Measurements from ENCODE around the gene CDKL5. TPM values are rescaled to one million over a fixed set of nuclear protein-coding genes. Genes with fewer than 3 reads are reported as not detected.

Gene CDKL5
- total RNA-seq, 1 donor from 2014 or later, result 30.6 TPM

DNA sequence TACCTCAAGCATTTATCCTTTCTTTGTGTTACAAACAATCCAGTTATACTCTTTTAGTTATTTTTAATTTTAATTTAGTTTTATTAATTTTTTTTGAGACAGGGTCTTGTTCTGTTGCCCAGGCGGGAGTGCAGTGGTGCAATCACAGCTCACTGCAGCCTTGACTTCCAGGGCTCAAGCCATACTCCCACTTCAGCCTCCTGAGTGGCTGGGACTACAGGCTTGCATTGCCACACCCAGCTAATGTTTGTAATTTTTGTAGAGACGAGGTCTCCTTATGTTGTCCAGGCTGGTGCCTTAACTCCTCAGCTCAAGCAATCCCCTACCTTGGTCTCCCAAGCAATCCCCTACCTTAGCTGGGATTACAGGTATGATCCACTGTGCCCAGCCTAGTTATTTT is 45.9 kb downstream of the CDKL5 start:
- ATAC-seq (peak in 1 of 2 donors; percentile 29), DNase-seq (no peak)
- intact Hi-C loops (cut with DNase I), result no loop called here
- no peak overlapping the region for H3K4me3 ChIP-seq
- H3K36me3 ChIP-seq, result no peaks in the 10 kb centered on the region
- H3K9me3 ChIP-seq, result no peaks in the 10 kb centered on the region
- TF ChIP-seq, protein P1, sequence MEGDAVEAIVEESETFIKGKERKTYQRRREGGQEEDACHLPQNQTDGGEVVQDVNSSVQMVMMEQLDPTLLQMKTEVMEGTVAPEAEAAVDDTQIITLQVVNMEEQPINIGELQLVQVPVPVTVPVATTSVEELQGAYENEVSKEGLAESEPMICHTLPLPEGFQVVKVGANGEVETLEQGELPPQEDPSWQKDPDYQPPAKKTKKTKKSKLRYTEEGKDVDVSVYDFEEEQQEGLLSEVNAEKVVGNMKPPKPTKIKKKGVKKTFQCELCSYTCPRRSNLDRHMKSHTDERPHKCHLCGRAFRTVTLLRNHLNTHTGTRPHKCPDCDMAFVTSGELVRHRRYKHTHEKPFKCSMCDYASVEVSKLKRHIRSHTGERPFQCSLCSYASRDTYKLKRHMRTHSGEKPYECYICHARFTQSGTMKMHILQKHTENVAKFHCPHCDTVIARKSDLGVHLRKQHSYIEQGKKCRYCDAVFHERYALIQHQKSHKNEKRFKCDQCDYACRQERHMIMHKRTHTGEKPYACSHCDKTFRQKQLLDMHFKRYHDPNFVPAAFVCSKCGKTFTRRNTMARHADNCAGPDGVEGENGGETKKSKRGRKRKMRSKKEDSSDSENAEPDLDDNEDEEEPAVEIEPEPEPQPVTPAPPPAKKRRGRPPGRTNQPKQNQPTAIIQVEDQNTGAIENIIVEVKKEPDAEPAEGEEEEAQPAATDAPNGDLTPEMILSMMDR (IDR thresholded peaks at IDR 0.05), result no peak
- H3K4me1 ChIP-seq, result no peaks in the 10 kb centered on the region
- H3K27me3 ChIP-seq (ENCODE audit: low read depth), result no peaks in the 10 kb centered on the region
- H3K27ac ChIP-seq, result no peak overlapping the region

DNA sequence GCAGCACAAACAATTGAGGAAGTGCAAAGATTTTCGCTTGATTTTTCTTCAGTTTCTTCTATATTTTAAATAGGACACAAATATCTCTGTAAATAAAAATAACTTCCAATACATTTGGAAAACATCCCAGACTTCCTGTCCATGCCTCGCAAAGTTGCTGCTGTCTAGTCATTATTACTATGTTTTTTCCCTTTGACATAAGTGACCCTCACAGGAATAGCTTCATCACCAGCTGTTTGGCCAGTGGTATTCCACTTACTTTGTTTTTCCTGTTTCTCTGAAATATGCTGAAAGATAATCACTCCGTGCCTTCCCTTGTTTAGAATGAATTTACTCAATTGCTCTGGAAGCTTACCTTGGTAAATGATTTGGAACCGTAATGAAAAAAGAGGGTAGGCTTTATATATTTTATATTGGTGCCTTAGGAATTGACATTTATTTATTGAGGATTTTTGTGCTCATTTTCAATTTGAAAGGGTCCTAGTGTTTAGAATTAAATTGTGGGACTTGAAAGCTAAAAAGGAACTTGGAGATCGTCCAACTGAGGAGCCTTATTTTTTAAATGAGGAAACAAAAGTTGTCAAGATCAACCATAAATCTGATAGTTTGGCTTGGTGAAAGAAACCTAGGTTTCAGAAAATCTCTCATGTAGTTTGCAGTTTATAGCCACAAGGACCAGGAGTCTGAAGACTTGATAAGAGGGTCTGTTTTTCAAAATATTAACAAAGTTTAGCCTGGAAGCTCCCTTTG is 65.6 kb downstream of the CDKL5 start:
- H3K27ac ChIP-seq, result no peak overlapping the region
- DNase-seq (no peak), ATAC-seq (no peak)
- H3K9me3 ChIP-seq, result no peaks in the 10 kb centered on the region
- H3K4me1 ChIP-seq, result no peaks in the 10 kb centered on the region
- H3K27me3 ChIP-seq (ENCODE audit: low read depth), result no peaks in the 10 kb centered on the region
- intact Hi-C loops (cut with DNase I), result no loop called here
- H3K36me3 ChIP-seq, result no peaks in the 10 kb centered on the region
- no peak overlapping the region for H3K4me3 ChIP-seq
- TF ChIP-seq, protein P1 (IDR thresholded peaks at IDR 0.05), result no peak

DNA sequence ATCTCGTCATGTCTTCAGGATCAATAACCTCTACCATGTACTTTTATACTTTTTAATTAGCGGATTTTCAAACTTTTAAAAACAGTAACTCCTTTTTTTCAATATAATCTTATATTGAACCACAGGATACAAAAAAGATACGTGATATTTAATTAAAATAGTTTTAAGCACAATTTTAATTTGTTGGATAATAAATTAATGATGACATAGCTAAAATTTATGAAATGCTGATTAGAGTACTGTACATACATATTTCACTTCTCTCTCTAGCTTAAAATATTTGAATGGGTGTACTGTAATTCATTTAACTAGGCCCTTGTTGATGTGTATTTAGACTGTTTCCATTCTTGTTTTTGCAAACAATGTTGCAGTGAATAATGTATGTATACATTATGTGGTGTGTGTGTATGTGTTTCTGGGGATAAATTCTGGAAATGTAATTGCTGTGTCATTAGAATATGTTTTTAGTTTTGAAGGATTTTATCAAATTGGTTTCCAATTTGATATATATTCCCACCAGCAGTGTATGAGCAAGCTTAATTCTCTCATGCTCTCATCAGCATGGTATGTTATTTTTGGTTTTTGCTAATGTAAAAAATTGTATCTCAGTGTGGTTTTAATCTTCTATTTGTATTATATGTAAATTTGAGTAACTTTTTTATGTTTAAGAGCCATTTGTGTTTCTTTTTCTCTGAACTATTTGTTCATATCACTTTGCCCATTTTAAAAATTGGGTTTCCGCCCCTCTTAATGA is 66.4 kb downstream of the CDKL5 start:
- ATAC-seq, result no peak
- no peaks in the 10 kb centered on the region for H3K27me3 ChIP-seq (ENCODE audit: low read depth)
- no peak overlapping the region for H3K4me3 ChIP-seq
- intact Hi-C loops (cut with DNase I), result no loop called here
- no peak overlapping the region for H3K27ac ChIP-seq
- H3K4me1 ChIP-seq, result no peaks in the 10 kb centered on the region
- no peak for DNase-seq
- H3K9me3 ChIP-seq, result no peaks in the 10 kb centered on the region
- no peaks in the 10 kb centered on the region for H3K36me3 ChIP-seq
- TF ChIP-seq, protein P1 (IDR thresholded peaks at IDR 0.05), result no peak

DNA sequence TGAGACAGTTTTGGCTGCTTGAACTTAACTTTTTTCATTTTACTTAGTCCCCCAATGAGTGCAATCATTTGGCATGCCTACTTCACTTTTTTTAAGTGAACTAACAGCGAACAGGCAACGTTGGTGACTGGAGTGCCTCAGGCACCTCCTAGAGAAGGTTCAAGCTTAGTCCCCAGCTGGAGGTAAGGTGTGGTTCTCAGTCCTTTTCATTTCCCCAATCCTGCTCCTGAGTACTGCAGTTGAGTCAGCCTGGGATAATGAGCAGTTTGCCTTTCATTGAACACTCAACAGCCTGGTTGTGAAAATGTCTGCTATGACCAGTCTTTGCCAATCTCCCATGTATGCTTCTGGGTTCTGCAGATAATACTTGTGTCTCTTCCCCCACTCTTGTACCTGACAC is 109.5 kb downstream of the CDKL5 start:
- Histone ChIP-seq H3K27me3 (ENCODE audit: low read depth) (no peaks in the 10 kb centered on the region), H3K4me3 (no peak overlapping the region), H3K27ac (no peak overlapping the region), H3K9me3 (no peaks in the 10 kb centered on the region), H3K4me1 (no peaks in the 10 kb centered on the region), H3K36me3 (no peaks in the 10 kb centered on the region)
- DNase-seq (no peak), ATAC-seq (no peak)
- intact Hi-C loops (cut with DNase I), result no loop called here
- TF ChIP-seq, protein P1 (IDR thresholded peaks at IDR 0.05), result no peak

DNA sequence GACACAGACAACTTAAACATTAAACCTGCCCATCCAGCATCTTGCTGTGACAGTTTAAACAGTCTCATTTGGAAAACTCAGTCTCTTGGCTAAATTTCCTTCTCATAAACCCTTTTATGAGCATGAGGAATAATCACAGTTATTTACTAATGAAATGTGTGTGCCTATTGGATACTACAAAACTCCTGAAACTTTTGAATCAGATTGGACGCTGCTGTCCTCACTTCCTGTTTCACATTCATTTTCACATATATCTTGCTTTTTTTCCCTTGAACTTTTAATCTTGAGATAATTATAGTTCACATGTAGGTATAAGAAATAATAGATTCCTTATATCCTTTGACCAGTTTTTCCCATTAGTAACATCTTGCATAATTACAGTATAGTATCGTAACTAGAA is 111.7 kb downstream of the CDKL5 start:
- Histone ChIP-seq H3K27me3 (ENCODE audit: low read depth) (no peaks in the 10 kb centered on the region), H3K36me3 (no peaks in the 10 kb centered on the region), H3K4me1 (no peaks in the 10 kb centered on the region), H3K4me3 (no peak overlapping the region), H3K27ac (no peak overlapping the region), H3K9me3 (no peaks in the 10 kb centered on the region)
- TF ChIP-seq, protein P1 (IDR thresholded peaks at IDR 0.05), result no peak
- ATAC-seq (no peak), DNase-seq (no peak)
- intact Hi-C loops (cut with DNase I), result no loop called here
